Uterus (tissue), 4 donors: Measurements from ENCODE around the gene GPR176. TPM values are rescaled to one million over a fixed set of nuclear protein-coding genes. Genes with fewer than 3 reads are reported as not detected.

ENCODE experiments used
- DNase-seq, 2 donors: peaks; one replicate each; pipeline ENCODE4 v3.0.0-alpha.2; 2019 to 2020
- H3K27ac ChIP-seq, 2 donors: fragments of 200-600 bp; sonication (generic); 1 replicate in 1 of 2; 2 replicates in 1 of 2; pipeline ENCODE4 v1.5.1; 2016 to 2018
- H3K27me3 ChIP-seq, 2 donors: fragments of 200-600 bp; sonication (generic); one replicate each; pipeline ENCODE4 v1.5.1; 2018 to 2019; ENCODE audit warnings: control low read depth in 1 of 2
- H3K36me3 ChIP-seq, 2 donors: fragments of 200-600 bp; sonication (generic); one replicate each; pipeline ENCODE4 v1.5.1; 2019; ENCODE audit warnings: control low read depth in 1 of 2
- H3K4me1 ChIP-seq, 2 donors: fragments of 200-600 bp; sonication (generic); one replicate each; pipeline ENCODE4 v1.5.1; 2018 to 2019; ENCODE audit warnings: control low read depth in 1 of 2
- H3K4me3 ChIP-seq, 2 donors: fragments of 200-600 bp; sonication (generic); 1 replicate in 1 of 2; 2 replicates in 1 of 2; pipeline ENCODE4 v1.5.1; 2018 to 2019; ENCODE audit warnings: mild to moderate bottlenecking in 1 of 2
- H3K9me3 ChIP-seq, 2 donors: fragments of 200-600 bp; sonication (generic); one replicate each; pipeline ENCODE4 v1.5.1; 2019; ENCODE audit warnings: control low read depth in 1 of 2
- CTCF ChIP-seq, 4 experiments: fragments of 200-600 bp in 2 of 4; fragments of 450-650 bp in 2 of 4; sonication (generic) in 2 of 4; IDR thresholded peaks; one replicate each; pipeline ENCODE4 v1.5.1; 2016 to 2019; ENCODE audit warnings: antibody characterized with exemption in 4 of 4, mild to moderate bottlenecking in 2 of 4, moderate library complexity in 1 of 4
- POLR2A ChIP-seq, 2 donors: fragments of 450-650 bp; IDR thresholded peaks; one replicate each; pipeline ENCODE4 v1.6.1; 2016; ENCODE audit warnings: antibody characterized with exemption in 2 of 2, mild to moderate bottlenecking in 1 of 2, moderate library complexity in 1 of 2
- intact Hi-C: fragments of 100-400 bp; cut with DNase I; formaldehyde crosslinking; loops from one replicate; pipeline ENCODE4 v1.15.1; 2023; ENCODE audit warnings: low total_unique reads
- total RNA-seq, 4 donors: library from RNA; depleted of rRNA in 3 of 4; stranded (reverse); fragments of >200 nt in 3 of 4; gene quantifications; one replicate each; pipeline versions ENCODE4 v1.1.0 to v1.2.4, GENCODE V29; 2014 to 2023
- donor health status: DM: yes; HTN: yes; CAD: no.

The GPR176 gene
- total RNA-seq, 4 donors from 2014 or later: 5.5 to 11.8 (median 7.1) TPM

- H3K36me3 ChIP-seq: no peaks in the 10 kb centered on the region
- DNase-seq: no peak
- no peak overlapping the region for H3K4me3 ChIP-seq
- intact Hi-C loops: no loop called here
- H3K4me1 ChIP-seq: no peaks in the 10 kb centered on the region
- TF ChIP-seq CTCF (IDR thresholded peaks at IDR 0.05) (no peak), POLR2A (IDR thresholded peaks at IDR 0.05) (no peak)
- H3K27ac ChIP-seq: no peak overlapping the region
- H3K9me3 ChIP-seq: no peaks in the 10 kb centered on the region
- H3K27me3 ChIP-seq: no peaks in the 10 kb centered on the region
Observed at GRCh38 chr15:39851500-39852092, 68.5 kb downstream of the GPR176 start.

GRCh38 chr15:39850436-39850835 is 69.6 kb downstream of the GPR176 start:
- Histone ChIP-seq H3K4me3 (no peak overlapping the region), H3K36me3 (no peaks in the 10 kb centered on the region), H3K27me3 (no peaks in the 10 kb centered on the region), H3K27ac (no peak overlapping the region), H3K9me3 (no peaks in the 10 kb centered on the region), H3K4me1 (no peaks in the 10 kb centered on the region)
- TF ChIP-seq CTCF (IDR thresholded peaks at IDR 0.05) (no peak), POLR2A (IDR thresholded peaks at IDR 0.05) (no peak)
- intact Hi-C loops: no loop called here
- DNase-seq: no peak

GRCh38 chr15:39846108-39846507 is 74.0 kb downstream of the GPR176 start:
- intact Hi-C loops: no loop called here
- H3K9me3 ChIP-seq: no peaks in the 10 kb centered on the region
- H3K4me3 ChIP-seq: no peak overlapping the region
- TF ChIP-seq CTCF (IDR thresholded peaks at IDR 0.05) (no peak), POLR2A (IDR thresholded peaks at IDR 0.05) (no peak)
- no peaks in the 10 kb centered on the region for H3K4me1 ChIP-seq
- no peaks in the 10 kb centered on the region for H3K27me3 ChIP-seq
- no peaks in the 10 kb centered on the region for H3K36me3 ChIP-seq
- H3K27ac ChIP-seq: no peak overlapping the region
- DNase-seq: no peak

GRCh38 chr15:39845582-39845981 is 74.5 kb downstream of the GPR176 start:
- Histone ChIP-seq H3K27ac (no peak overlapping the region), H3K27me3 (no peaks in the 10 kb centered on the region), H3K4me3 (no peak overlapping the region), H3K9me3 (no peaks in the 10 kb centered on the region), H3K4me1 (no peaks in the 10 kb centered on the region), H3K36me3 (no peaks in the 10 kb centered on the region)
- TF ChIP-seq CTCF (IDR thresholded peaks at IDR 0.05): no peak
- no peak for TF ChIP-seq POLR2A (IDR thresholded peaks at IDR 0.05)
- intact Hi-C loops: no loop called here
- DNase-seq: no peak

- Histone ChIP-seq H3K27ac (no peak overlapping the region), H3K4me1 (no peaks in the 10 kb centered on the region), H3K4me3 (no peak overlapping the region), H3K27me3 (no peaks in the 10 kb centered on the region), H3K36me3 (no peaks in the 10 kb centered on the region), H3K9me3 (no peaks in the 10 kb centered on the region)
- DNase-seq: no peak
- TF ChIP-seq CTCF (IDR thresholded peaks at IDR 0.05) (no peak), POLR2A (IDR thresholded peaks at IDR 0.05) (no peak)
- intact Hi-C loops: no loop called here
Observed at GRCh38 chr15:39843565-39843964, 76.5 kb downstream of the GPR176 start.
